H1 (cell line): Measurements from ENCODE around the gene MARCHF9.

Experiments
- CBX8 ChIP-seq: fragments of 300-800, 300-1000 bp; sonication (generic); IDR thresholded peaks from 2 replicates; pipeline ENCODE4 v1.7.1; 2016; ENCODE audit warnings: low read depth, low read length, borderline replicate concordance
- CTCF ChIP-seq, 3 experiments: IDR thresholded peaks; 1 replicate in 2 of 3; 2 replicates in 1 of 3; pipeline versions ENCODE4 v1.5.1 to v1.6.1; 2011; ENCODE audit warnings: low read length in 3 of 3, mild to moderate bottlenecking in 3 of 3, inconsistent platforms in 2 of 3, low read depth in 1 of 3, moderate library complexity in 1 of 3; ENCODE audit not compliant: insufficient read depth in 1 of 3; ENCODE audit errors: control extremely low read depth in 1 of 3
- POLR2A ChIP-seq, 2 experiments: IDR thresholded peaks; 1 replicate in 1 of 2; 2 replicates in 1 of 2; pipeline ENCODE4 v1.6.1; 2011; ENCODE audit warnings: low read depth in 2 of 2, low read length in 2 of 2, mild to moderate bottlenecking in 2 of 2; ENCODE audit errors: control extremely low read depth in 1 of 2
- POLR2AphosphoS5 ChIP-seq: IDR thresholded peaks from 2 replicates; pipeline ENCODE4 v1.6.1; 2011; ENCODE audit warnings: low read depth, low read length
- TAF7 ChIP-seq: optimal IDR thresholded peaks from 2 replicates; pipeline ENCODE3; 2011; ENCODE audit warnings: low read depth, mild to moderate bottlenecking, inconsistent platforms, low read length, moderate library complexity, borderline replicate concordance
- TF ChIP-seq, protein P1 (sequence below): IDR thresholded peaks from 2 replicates; pipeline ENCODE4 v1.6.1; 2011; ENCODE audit warnings: low read depth, mild to moderate bottlenecking, low read length; ENCODE audit not compliant: insufficient read depth

DNA sequence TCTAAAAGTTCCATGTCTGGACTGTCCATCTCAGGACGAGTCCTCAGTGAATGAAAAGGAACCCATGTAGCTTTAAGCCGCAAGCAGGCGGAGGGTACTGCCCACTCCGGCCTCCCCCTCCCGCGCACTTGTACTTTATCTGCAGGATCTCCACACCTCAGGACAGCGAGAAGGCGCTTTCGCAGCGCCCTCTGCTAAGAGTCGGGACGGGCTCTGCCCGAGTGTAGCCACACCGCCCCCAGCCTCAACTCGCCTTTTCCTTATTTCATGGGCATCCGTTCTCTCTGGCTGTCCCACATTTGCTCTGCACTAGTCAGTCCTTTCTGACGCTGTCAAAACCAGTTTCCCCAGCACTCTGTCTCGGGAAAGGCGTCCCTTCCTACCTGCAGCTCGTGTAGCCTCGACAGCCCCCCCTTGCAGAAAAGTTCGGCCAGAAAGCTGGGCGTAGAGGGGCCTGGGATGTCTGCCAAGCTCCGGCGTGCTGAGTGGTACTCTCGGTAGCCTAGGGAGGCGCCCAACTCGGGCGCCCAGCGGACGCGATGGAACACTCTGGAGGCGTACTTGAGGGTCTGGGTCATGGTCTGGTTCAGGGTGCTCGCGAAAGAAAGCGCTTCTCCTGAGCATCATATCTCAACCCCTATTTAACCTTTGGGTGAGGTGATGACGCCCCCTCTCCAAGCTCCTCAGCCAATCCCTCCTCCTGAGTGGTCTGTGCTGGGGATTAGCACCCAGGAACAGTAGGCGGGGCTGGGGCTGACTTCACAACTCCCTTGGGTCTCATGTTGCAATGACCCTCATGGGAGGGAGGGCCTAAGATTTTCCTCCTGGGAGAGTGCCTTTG lies 11.8 kb downstream of the MARCHF9 start, which contains the start of gene CYP27B1:
- TF ChIP-seq POLR2AphosphoS5 (no peak; the same call in 1 of the 2 replicates), CTCF (IDR thresholded peaks at IDR 0.05; ENCODE audit: control extremely low read depth in 1 of 3, insufficient read depth in 1 of 3, low read depth in 1 of 3, low read length in 3 of 3) (no peak), TAF7 (no peak), POLR2A (IDR thresholded peaks at IDR 0.05; ENCODE audit: control extremely low read depth in 1 of 2, low read depth in 2 of 2, low read length in 2 of 2) (peak in 1 of 2 experiments; percentile 45; a peak in 1 of 3 replicates), CBX8 (no peak)
- TF ChIP-seq, protein P1, sequence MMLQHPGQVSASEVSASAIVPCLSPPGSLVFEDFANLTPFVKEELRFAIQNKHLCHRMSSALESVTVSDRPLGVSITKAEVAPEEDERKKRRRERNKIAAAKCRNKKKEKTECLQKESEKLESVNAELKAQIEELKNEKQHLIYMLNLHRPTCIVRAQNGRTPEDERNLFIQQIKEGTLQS = no peak
